Stimulated activated CD8-positive, alpha-beta memory T cell treated with anti-CD3 and anti-CD28 coated beads, Interleukin-12 subunit alpha, Interleukin-12 subunit beta, amount 100 ng/mL, for 4 hours (primary cell): ENCODE results near the gene ATP6V0E2.
"Not testable (repeated sequence)": the region's sequence is repeated elsewhere in the genome, so short reads cannot be mapped to it uniquely, and the experiment has no call there.

Experiments used
- DNase-seq: peaks from one replicate; pipeline ENCODE4 v3.0.0-alpha.2; 2020; ENCODE audit warnings: low read depth

Gene ATP6V0E2

DNA sequence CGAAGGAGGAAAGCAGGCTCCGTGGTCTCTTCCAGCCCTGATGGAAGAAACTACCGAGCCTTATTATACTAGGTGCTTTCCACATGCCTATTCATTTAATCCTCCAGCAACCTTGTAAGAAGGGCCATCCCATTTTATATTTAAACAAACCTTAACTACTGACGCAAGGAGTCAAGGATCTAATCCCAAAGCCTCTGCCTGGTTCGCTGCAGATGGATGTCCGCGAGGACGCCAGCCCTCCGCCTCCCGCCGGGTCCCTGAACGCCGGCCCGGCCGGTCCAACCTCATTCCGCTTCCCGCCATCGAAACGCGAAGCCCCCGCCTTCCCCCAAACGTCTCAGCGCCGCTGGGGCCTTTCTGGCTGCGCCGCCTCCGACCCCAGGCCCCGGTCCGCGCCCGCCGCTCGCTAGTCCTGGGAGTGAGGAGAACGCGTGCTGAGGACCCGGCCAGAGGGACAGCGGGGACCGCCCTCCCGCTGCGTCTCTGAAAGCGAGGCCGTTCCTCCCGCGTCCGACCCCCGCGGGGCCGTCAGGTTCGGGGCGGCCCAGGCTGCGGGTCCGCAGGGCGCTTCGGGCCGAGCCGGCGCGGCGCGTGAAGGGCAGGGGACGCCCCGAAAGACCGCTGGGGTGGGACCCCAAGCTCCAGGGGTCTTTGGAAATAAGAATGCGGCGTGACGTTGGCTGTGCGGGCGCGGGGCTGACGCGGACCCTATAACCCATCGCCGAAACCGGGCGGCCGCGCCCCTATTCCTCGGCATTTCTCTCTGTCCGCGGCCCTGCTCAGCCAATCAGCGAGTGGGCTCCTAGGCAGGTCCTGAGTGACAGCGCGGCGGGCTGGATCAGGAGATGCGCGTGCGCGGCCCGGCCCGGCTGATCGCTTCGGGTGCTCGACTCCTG lies at the start of gene ATP6V0E2:
Gene ATP6V0E2, plus strand, starts transcription at position 896 of the 896 bp plus-strand sequence. CDS start 97 bp downstream, outside the sequence.
- peak; percentile 86 for DNase-seq

- DNase-seq: no peak
These were observed 49.4 kb upstream of the ATP6V0E2 start for GRCh38 chr7:149824301-149824741.

GRCh38 chr7:149824748-149825566 lies 48.8 kb upstream of the ATP6V0E2 start:
- no peak for DNase-seq

DNA sequence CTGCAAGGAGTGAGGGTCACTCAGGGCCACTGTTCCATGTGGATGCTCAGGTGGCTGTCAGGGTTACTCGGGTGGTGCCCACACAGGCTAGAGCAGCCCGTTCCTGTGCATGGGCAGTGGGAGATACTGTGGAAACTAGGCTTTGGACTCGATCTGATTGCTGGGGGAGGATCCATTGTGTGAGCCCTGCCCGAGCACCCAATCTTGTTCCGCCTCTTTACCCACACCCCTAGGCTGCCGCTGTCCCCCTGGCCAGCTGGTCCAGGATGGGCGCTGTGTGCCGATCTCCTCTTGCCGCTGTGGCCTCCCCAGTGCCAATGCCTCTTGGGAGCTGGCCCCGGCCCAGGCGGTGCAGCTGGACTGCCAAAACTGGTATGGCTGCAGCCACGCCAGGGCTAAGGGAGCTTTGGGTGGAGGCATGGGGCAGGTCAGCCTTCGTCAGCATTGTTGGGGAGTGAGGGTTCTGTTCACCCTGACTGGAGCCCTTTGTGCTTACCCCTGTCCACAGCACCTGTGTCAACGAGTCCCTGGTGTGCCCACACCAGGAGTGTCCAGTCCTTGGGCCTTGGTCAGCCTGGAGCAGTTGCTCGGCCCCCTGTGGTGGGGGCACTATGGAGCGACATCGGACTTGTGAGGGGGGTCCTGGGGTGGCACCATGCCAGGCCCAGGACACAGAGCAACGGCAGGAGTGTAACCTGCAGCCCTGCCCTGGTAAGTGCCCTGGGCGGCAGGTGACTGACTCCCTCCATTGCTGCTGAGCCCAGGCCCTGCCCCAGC lies 48.0 kb upstream of the ATP6V0E2 start:
- DNase-seq: no peak

GRCh38 chr7:149826344-149827088 lies 47.3 kb upstream of the ATP6V0E2 start:
- DNase-seq: no peak

DNA sequence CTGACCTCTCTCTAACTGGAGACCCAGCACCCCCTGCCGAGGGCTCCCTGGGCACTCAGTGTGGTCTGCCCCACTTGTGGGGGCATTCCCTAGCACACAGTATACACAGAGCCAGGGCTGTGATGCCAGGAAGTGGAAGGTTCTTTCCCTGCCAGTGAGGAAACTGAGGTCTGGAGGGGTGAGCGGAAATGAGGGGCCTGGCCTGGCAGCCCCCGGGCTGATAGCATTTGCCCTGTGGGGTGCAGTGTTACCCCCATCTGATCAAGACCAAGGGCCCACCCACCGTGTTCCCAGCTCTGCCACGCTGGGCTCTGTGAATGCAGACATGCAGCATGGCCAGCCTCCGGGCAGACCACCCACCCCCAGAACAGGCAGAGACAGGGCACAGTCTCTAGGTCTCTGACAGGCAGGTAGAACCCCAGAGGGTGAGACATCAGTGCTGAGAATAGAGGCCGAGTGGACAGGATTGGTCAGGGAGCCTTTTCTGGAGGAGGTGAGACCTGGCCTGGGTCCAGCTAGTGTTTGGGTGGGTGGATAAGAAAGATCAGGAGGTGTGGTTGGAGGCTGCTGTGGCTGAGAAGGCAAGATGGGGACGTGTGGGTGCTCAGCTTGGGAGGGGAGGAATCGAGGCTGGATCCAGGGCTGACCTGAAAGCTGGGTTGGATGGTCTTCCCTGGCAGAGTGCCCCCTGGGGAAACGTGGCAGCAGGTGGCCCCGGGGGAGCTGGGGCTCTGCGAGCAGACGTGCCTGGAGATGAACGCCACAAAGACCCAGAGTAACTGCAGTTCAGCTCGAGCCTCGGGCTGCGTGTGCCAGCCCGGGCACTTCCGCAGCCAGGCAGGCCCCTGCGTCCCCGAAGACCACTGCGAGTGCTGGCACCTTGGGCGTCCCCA lies 46.4 kb upstream of the ATP6V0E2 start:
- no peak for DNase-seq

- no peak for DNase-seq
These were observed 45.1 kb upstream of the ATP6V0E2 start for GRCh38 chr7:149828357-149829309.

DNA sequence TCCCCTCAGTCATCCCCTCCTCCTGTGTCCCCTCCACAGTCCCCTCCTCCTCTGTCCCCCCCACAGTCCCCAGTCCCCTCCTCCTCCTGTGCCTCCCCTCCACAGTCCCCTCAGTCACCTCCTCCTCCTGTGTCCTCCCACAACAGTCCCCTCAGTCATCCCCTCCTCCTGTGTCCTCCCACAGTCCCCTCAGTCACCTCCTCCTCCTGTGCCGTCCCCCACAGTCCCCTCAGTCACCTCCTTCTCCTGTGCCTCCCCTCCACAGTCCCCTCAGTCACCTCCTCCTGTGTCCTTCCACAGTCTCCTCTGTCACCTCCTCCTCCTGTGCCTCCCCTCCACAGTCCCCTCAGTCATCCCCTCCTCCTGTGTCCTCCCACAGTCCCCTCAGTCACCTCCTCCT lies 43.2 kb upstream of the ATP6V0E2 start:
- DNase-seq: not testable (repeated sequence)

- no peak for DNase-seq
These were observed 42.6 kb upstream of the ATP6V0E2 start for GRCh38 chr7:149830997-149831740.

GRCh38 chr7:149831741-149832219 lies 42.0 kb upstream of the ATP6V0E2 start:
- DNase-seq: no peak

DNA sequence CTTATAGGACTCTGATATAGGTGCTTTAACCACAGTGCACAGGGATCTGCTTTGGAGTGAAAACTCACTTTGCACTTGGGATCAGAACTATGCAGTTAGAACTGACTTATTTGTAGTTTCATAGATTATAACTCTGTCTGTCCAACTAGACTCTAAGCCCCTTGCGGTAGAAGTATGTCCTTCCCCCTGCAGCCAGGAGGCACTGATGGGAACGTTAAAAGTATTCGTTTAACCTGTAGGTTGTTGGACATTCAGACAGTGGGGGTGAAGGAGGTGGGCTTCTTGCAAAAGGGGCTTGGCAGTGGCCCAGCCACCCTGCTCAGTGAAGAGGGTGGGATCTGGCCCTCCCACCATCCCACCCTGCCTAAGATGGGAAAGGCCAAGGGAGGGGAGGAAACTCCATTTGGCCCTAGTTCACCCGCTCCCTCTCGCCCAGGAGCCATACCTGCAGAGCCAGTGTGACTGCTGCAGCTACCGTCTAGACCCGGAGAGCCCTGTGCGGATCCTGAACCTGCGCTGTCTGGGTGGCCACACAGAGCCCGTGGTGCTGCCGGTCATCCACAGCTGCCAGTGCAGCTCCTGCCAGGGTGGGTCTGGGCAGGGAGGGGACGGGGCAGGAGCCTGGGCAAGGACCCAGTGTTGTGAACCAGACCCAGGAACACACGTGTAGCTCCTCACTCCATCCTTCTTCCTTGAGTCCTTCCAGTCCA lies 41.3 kb upstream of the ATP6V0E2 start:
- DNase-seq: no peak

DNA sequence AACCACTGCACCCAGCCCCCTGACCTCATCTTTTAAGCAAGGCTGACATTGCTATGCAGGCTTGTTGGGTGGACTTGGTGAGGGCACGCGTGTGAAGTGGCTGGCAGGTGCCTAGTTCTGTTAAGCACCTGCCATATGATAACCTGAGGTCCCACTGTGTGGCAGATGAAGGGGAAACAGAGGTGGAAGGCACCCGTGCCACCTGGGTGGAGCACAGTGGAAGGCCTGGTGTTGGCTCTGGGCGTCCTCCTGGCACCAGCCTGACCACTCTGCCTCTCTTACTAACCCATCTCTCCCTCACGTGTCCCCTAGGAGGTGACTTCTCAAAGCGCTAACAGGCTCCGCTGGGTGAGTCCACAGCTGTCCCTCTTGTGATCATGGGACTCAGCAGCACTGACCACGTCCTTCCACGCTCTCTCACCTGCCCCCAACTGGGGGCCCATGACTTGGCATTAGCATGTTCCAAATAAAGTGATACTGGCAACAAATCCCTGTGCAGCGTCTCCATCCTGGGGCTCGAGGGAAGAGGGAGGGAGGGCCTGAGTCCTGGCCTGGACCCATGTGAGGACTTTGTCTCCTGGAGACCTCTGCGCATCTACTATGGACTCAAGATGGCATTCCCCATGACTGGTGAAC lies 40.2 kb upstream of the ATP6V0E2 start:
- no peak for DNase-seq

DNA sequence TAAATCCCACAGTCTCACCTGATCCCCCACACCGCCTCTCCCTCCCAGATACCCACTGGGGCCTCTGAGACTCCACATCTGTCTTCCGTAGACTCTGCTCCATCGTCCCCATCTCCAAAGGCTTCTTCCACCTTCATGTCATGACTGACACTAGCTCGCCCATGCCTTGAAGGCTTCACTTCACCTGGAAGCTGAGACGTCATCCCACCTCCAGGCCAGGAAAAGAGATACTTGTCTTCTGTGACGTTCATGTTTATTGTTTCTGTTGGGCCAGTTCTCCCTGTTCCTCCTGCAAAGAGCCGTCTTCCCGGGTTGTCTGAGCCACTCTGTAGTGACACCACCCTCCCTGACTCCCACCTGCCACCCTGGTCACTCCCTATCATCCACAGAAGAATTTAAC lies 39.2 kb upstream of the ATP6V0E2 start:
- DNase-seq: no peak

- no peak for DNase-seq
These were observed 37.3 kb upstream of the ATP6V0E2 start for GRCh38 chr7:149836434-149836833.

- no peak for DNase-seq
These were observed 36.1 kb upstream of the ATP6V0E2 start for GRCh38 chr7:149837564-149838223.

DNA sequence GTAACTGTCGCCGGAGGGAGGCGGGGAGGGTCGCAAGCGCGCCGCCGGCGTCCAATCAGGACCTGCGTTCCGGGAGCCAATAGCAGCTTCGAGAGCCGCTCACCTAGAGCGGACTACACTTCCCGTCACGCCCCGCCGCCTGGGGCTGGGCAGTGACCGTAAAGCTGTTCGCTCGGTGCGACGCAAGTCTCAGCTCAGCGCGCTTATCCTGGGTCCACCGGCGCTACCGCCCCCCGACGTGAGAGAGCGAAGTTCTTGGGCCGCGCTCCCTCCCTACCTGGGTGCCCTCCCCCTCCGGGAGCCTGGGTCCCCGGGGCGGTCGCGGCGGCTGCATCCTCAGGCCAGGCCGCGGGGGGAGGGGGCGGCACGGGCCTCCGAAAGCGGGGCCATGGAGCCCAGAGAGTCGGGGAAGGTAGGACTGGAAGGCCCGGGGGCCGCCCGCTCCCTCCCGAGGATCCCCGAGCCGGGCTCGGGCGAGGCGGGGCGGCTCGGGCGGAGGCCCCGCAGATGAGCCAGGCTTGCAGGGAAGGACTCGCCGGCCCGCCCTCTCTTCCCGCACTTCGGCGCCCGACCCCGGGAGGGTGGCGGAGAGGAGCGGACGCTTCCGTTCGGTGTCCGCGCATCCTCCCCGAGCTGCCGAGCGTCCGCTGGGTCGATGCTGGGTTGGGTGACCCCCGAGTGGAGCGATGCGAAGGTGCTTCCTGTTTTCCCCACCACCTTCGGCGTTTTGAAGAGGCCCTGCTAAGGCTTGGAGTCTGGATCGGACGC lies 35.4 kb upstream of the ATP6V0E2 start, which contains the start of gene ZNF862:
Gene ZNF862, plus strand, starts transcription at position 152 of the 768 bp plus-strand sequence. Its CDS starts 237 bp downstream, at position 389.
- DNase-seq: peak; percentile 94
